NCI-H774 (cell line): ENCODE results near the gene QTRT2.

Experiments
- DNase-seq: peaks from one replicate; lab custom pipeline; 2025; lab: John Stamatoyannopoulos, UW

QTRT2 gene

GRCh38 chr3:114056130-114057010 is at the start of gene QTRT2, which contains the start of gene CCDC191:
Gene QTRT2 (plus strand): TSS chr3:114056737. CDS start chr3:114065258, 8,521 bp downstream.
Gene CCDC191 (minus strand): TSS chr3:114056526. CDS start chr3:114056466, 60 bp downstream.
- peak; percentile 92 for DNase-seq

- DNase-seq = no peak
Observed at GRCh38 chr3:114011059-114011797, 45.3 kb upstream of the QTRT2 start.

- DNase-seq = no peak
Observed at GRCh38 chr3:114014211-114014610, 42.3 kb upstream of the QTRT2 start.

GRCh38 chr3:114019486-114019885 is 37.1 kb upstream of the QTRT2 start:
- no peak for DNase-seq

GRCh38 chr3:114020907-114021306 is 35.6 kb upstream of the QTRT2 start:
- DNase-seq = no peak

GRCh38 chr3:114022145-114022802 is 34.3 kb upstream of the QTRT2 start:
- no peak for DNase-seq

GRCh38 chr3:114025451-114025850 is 31.1 kb upstream of the QTRT2 start:
- no peak for DNase-seq

- DNase-seq = no peak
Observed at GRCh38 chr3:114026331-114026730, 30.2 kb upstream of the QTRT2 start.

GRCh38 chr3:114033721-114034120 is 22.8 kb upstream of the QTRT2 start:
- no peak for DNase-seq

GRCh38 chr3:114034211-114034610 is 22.3 kb upstream of the QTRT2 start:
- DNase-seq = no peak

- DNase-seq = no peak
Observed at GRCh38 chr3:114034787-114035545, 21.6 kb upstream of the QTRT2 start.

GRCh38 chr3:114035896-114036295 is 20.6 kb upstream of the QTRT2 start:
- no peak for DNase-seq

GRCh38 chr3:114043205-114043604 is 13.3 kb upstream of the QTRT2 start:
- no peak for DNase-seq

- DNase-seq = no peak
Observed at GRCh38 chr3:114052216-114052615, 4.3 kb upstream of the QTRT2 start.

GRCh38 chr3:114057011-114057347 is 442 bp downstream of the QTRT2 start:
- DNase-seq = no peak

- DNase-seq = no peak
Observed at GRCh38 chr3:114058646-114059045, 2.1 kb downstream of the QTRT2 start.

GRCh38 chr3:114060906-114061655 is 4.5 kb downstream of the QTRT2 start:
- no peak for DNase-seq

GRCh38 chr3:114067804-114068203 is 11.3 kb downstream of the QTRT2 start:
- no peak for DNase-seq

- no peak for DNase-seq
Observed at GRCh38 chr3:114068336-114068735, 11.8 kb downstream of the QTRT2 start.

- DNase-seq = no peak
Observed at GRCh38 chr3:114071786-114072185, 15.2 kb downstream of the QTRT2 start.

- no peak for DNase-seq
Observed at GRCh38 chr3:114076711-114077110, 20.2 kb downstream of the QTRT2 start.
